ENCODE measurements around the gene AGAP6.
"Not testable (repeated sequence)": the region's sequence is repeated elsewhere in the genome, so short reads cannot be mapped to it uniquely, and the experiment has no call there.

AGAP6 gene

GRCh38 chr10:50027195-50027594, 39.0 kb downstream of the AGAP6 start:
- Histone ChIP-seq H3K27ac (no peak overlapping the region), H3K27me3 (replicated peaks) (peaks cover 2% of the 10 kb centered on the region), H3K4me3 (ENCODE audit: low read depth, low read length) (no peak overlapping the region), H3K36me3 (replicated peaks) (no peaks in the 10 kb centered on the region)
- no peak for TF ChIP-seq CTCF (IDR thresholded peaks at IDR 0.05; ENCODE audit: low read depth, low read length, missing control alignments)
- in situ Hi-C loops (cut with HindIII; ENCODE audit: low pct_ligation_motif_present, low sequenced_read_pairs) = no loop called here
- no peak for DNase-seq

- in situ Hi-C loops (cut with HindIII; ENCODE audit: low pct_ligation_motif_present, low sequenced_read_pairs) = no loop called here
- Histone ChIP-seq H3K27me3 (replicated peaks) (no peaks in the 10 kb centered on the region), H3K36me3 (replicated peaks) (no peaks in the 10 kb centered on the region), H3K4me3 (ENCODE audit: low read depth, low read length) (no peak overlapping the region), H3K27ac (no peak overlapping the region)
- TF ChIP-seq CTCF (IDR thresholded peaks at IDR 0.05; ENCODE audit: low read depth, low read length, missing control alignments) = no peak
- DNase-seq = peak; percentile 79
Measured at GRCh38 chr10:50033481-50033880, 45.3 kb downstream of the AGAP6 start.

GRCh38 chr10:50035337-50035736, 47.1 kb downstream of the AGAP6 start:
- DNase-seq; H3K36me3 ChIP-seq (replicated peaks); H3K27ac ChIP-seq; in situ Hi-C loops (cut with HindIII; ENCODE audit: low pct_ligation_motif_present, low sequenced_read_pairs); H3K27me3 ChIP-seq (replicated peaks); H3K4me3 ChIP-seq (ENCODE audit: low read depth, low read length): not testable (repeated sequence)

- TF ChIP-seq CTCF (IDR thresholded peaks at IDR 0.05; ENCODE audit: low read depth, low read length, missing control alignments) = no peak
- H3K27me3 ChIP-seq (replicated peaks) = no peaks in the 10 kb centered on the region
- DNase-seq = no peak
- no peak overlapping the region for H3K27ac ChIP-seq
- no peak overlapping the region for H3K4me3 ChIP-seq (ENCODE audit: low read depth, low read length)
- in situ Hi-C loops (cut with HindIII; ENCODE audit: low pct_ligation_motif_present, low sequenced_read_pairs) = no loop called here
- no peaks in the 10 kb centered on the region for H3K36me3 ChIP-seq (replicated peaks)
Measured at GRCh38 chr10:50044941-50045664, 56.9 kb downstream of the AGAP6 start.

DNA sequence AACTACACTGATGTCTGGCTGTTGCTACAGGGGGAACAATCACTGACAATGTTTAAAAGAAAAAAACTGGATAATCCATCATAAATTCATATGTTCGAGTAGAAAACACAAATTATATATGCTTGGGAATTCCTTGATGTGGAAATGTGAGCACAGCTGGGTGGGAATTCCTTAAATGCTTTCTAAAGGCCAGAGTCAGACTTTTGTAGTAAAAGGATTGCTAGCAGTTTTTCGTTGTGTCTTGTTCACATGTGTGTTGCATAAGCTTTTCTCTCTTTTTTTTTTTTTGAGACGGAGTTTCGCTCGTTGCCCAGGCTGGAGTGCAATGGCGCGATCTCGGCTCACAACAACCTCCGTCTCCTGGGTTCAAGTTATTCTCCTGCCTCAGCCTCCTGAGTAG, 58.3 kb downstream of the AGAP6 start:
- H3K36me3 ChIP-seq (replicated peaks); H3K4me3 ChIP-seq (ENCODE audit: low read depth, low read length); H3K27ac ChIP-seq; H3K27me3 ChIP-seq (replicated peaks); DNase-seq; in situ Hi-C loops (cut with HindIII; ENCODE audit: low pct_ligation_motif_present, low sequenced_read_pairs): not testable (repeated sequence)

GRCh38 chr10:50047594-50047993, 59.4 kb downstream of the AGAP6 start:
- H3K27ac ChIP-seq; H3K4me3 ChIP-seq (ENCODE audit: low read depth, low read length); H3K36me3 ChIP-seq (replicated peaks); in situ Hi-C loops (cut with HindIII; ENCODE audit: low pct_ligation_motif_present, low sequenced_read_pairs); H3K27me3 ChIP-seq (replicated peaks); DNase-seq: not testable (repeated sequence)

DNA sequence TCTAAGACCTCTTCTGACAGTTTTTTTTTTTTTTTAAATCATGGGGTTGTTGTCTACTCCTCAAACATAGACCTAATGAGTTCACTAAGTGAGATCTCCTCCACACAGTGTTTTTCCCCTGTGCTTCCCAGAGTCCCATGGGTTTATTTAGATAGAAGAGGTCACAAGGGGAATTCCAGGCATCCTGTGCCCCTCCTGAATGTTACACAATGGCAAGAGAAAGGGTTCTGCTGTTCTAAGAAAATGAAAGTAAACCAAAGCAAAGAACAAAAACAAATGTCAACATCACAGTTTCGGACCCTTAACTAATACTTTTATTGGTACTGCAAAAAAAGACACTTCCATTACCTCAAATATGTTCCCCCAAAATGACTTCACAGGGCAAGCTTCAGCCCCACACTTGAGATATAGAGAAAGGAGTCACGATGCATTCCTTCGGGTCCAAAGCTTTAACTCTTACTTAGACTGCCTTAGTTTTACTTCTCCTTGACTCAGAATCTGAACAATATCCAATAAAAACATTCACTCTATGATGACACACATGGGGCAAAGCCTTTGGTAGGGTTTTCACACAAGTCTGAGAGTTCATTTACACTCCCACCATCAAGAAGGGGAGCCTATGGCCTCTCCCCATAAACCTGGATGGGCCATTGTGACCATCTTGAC, 63.9 kb downstream of the AGAP6 start:
- Histone ChIP-seq H3K27ac (peak overlapping the region; percentile 86), H3K4me3 (ENCODE audit: low read depth, low read length) (peak overlapping the region; percentile 3)
- DNase-seq = peak; percentile 70
- H3K36me3 ChIP-seq (replicated peaks); in situ Hi-C loops (cut with HindIII; ENCODE audit: low pct_ligation_motif_present, low sequenced_read_pairs); H3K27me3 ChIP-seq (replicated peaks): not testable (repeated sequence)

DNA sequence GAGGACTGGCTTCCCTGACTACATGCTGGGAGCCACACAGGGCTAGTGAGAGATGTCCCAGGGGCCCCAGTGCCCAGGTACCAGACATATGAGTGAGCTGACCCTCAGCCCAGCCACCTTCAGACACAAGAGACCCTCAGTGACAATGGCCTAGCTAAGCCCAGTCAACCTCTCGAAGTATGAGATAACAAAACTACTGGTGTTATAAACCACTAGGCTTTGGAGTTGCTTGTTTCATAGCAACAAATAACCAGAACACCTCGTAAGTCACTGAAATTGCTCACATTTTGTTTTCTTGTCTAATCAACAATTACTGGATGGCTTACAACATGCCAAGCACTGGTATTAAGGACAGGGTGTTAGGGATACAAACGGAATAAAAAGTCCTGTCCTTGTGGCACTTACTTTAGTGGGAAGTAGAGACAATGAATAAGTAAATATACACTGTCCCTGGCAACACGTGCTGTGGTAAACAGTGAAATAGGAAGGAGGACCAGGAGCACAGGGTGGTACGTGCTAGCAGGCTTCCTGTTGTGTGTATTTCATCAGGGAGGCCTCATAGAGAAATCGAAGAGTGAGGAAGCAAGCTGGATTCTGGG, 64.7 kb downstream of the AGAP6 start:
- H3K4me3 ChIP-seq (ENCODE audit: low read depth, low read length); H3K36me3 ChIP-seq (replicated peaks); H3K27me3 ChIP-seq (replicated peaks); DNase-seq; in situ Hi-C loops (cut with HindIII; ENCODE audit: low pct_ligation_motif_present, low sequenced_read_pairs): not testable (repeated sequence)
- H3K27ac ChIP-seq = peak overlapping the region; percentile 17

DNA sequence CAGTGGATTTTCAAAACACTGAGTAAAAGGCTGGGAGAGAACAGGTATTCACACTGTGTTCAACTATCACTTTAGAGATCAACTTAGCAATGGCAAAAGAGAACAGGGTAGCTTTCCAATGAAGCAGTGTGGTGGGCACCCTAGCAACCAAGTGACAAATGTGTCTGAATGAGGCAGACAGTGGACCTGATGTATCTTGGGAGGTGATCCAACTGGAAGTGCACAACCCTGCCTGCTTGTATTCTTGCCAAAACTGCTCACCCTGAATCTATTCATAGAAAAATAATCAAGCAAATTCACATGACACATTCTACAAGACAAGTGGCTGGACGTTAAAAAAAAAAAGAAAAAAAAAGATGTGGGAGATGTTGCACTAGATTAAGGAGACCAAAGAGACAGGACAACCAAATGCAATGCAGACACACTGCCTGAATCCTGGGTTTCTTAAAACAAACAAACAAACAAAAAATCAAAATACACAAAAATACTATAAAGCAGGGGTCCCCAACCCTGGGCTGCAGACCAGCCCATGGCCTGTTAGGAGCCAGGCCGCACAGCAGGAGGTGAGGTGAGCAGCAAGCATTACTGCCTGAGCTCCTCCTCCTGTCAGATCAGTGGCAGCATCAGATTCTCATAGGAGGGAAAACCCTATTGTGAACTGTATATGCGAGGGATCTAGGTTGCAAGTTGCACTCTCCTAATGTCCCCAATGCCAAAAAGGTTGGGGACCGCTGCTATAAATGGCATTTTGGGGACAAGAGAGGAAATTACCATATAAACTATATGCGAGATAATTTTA, 67.5 kb downstream of the AGAP6 start:
- DNase-seq = peak; percentile 23

DNA sequence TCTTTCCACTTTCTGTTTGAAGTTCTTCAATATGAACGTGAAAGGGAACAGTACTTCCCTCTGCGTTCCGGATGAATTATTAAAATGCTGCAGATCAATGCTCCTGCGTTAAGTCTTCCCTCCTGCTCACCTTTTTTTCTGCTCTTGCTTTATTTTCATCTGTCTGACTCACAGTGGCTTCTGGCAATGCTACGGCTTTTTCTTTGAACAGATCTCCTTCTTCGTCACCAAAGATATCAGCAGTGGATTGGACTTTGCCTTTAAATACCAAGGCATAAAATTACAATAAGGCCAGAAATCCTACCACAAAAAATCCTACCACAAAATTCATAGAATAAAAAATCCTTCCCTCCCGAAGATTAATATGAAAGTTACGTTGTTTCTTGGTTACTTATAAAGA, 68.4 kb downstream of the AGAP6 start:
- DNase-seq = not testable (repeated sequence)

More for the DNA sequence above, 67.5 kb downstream of the AGAP6 start:
- H3K27ac ChIP-seq; H3K36me3 ChIP-seq (replicated peaks); H3K27me3 ChIP-seq (replicated peaks); in situ Hi-C loops (cut with HindIII; ENCODE audit: low pct_ligation_motif_present, low sequenced_read_pairs); H3K4me3 ChIP-seq (ENCODE audit: low read depth, low read length): not testable (repeated sequence)

GRCh38 chr10:50058727-50059126, 70.5 kb downstream of the AGAP6 start:
- H3K36me3 ChIP-seq (replicated peaks); H3K27ac ChIP-seq; in situ Hi-C loops (cut with HindIII; ENCODE audit: low pct_ligation_motif_present, low sequenced_read_pairs); H3K27me3 ChIP-seq (replicated peaks); DNase-seq; H3K4me3 ChIP-seq (ENCODE audit: low read depth, low read length): not testable (repeated sequence)

More for the DNA sequence above, 68.4 kb downstream of the AGAP6 start:
- H3K4me3 ChIP-seq (ENCODE audit: low read depth, low read length); in situ Hi-C loops (cut with HindIII; ENCODE audit: low pct_ligation_motif_present, low sequenced_read_pairs); H3K27me3 ChIP-seq (replicated peaks); H3K36me3 ChIP-seq (replicated peaks); H3K27ac ChIP-seq: not testable (repeated sequence)
